Fibroblast of the aortic adventitia (primary cell): Measurements from ENCODE around the gene FCER2. TPM values are rescaled to one million over a fixed set of nuclear protein-coding genes. Genes with fewer than 3 reads are reported as not detected.

Source experiments
- DNase-seq: peaks from one replicate; pipeline ENCODE4 v3.0.0-alpha.2; 2010; ENCODE audit warnings: low read depth
- H3K4me3 ChIP-seq: 2 replicates; pipeline ENCODE4 v1.5.1; 2011; ENCODE audit warnings: low read depth, mild to moderate bottlenecking, control low read depth, low read length, moderate library complexity
- CTCF ChIP-seq: IDR thresholded peaks from 2 replicates; pipeline ENCODE4 v1.5.1; 2011; ENCODE audit warnings: mild to moderate bottlenecking, low read length, control low read depth, inconsistent platforms; ENCODE audit not compliant: insufficient read depth
- total RNA-seq: library from RNA; depleted of rRNA; stranded (reverse); fragments of >200 nt; gene quantifications from 2 replicates; pipeline ENCODE4 v1.2.3, GENCODE V29; 2012; ENCODE audit warnings: low replicate concordance

The FCER2 gene
- total RNA-seq, 1 donor, result not detected

GRCh38 chr19:7710616-7711015, 8.7 kb upstream of the FCER2 start:
- H3K4me3 ChIP-seq, result no peak overlapping the region
- TF ChIP-seq CTCF, result no peak
- no peak for DNase-seq

- no peak for DNase-seq
- no peak overlapping the region for H3K4me3 ChIP-seq
- TF ChIP-seq CTCF, result no peak
Measured at GRCh38 chr19:7709932-7710460, 8.1 kb upstream of the FCER2 start.

- H3K4me3 ChIP-seq, result no peak overlapping the region
- no peak for DNase-seq
- no peak for TF ChIP-seq CTCF
Measured at GRCh38 chr19:7706955-7707456, 5.1 kb upstream of the FCER2 start.

GRCh38 chr19:7706188-7706954, 4.4 kb upstream of the FCER2 start:
- no peak overlapping the region for H3K4me3 ChIP-seq
- TF ChIP-seq CTCF, result no peak
- no peak for DNase-seq

- no peak for TF ChIP-seq CTCF
- no peak overlapping the region for H3K4me3 ChIP-seq
- DNase-seq, result no peak
Measured at GRCh38 chr19:7705387-7706187, 3.7 kb upstream of the FCER2 start.

GRCh38 chr19:7704280-7705060, 2.5 kb upstream of the FCER2 start:
- H3K4me3 ChIP-seq, result no peak overlapping the region
- no peak for TF ChIP-seq CTCF
- DNase-seq, result no peak
